Hepatocyte (in vitro differentiated cells): ENCODE data around the gene MGMT.

ENCODE experiments used
- EZH2 ChIP-seq: fragments of 200-600 bp; sonication (generic); IDR thresholded peaks from 2 replicates; pipeline ENCODE4 v1.6.1; 2016; ENCODE audit warnings: antibody characterized with exemption, mild to moderate bottlenecking, borderline replicate concordance
- EZH2phosphoT487 ChIP-seq: fragments of 200-600 bp; sonication (generic); IDR thresholded peaks from one replicate; pipeline ENCODE4 v1.6.1; 2018; ENCODE audit warnings: antibody characterized with exemption, mild to moderate bottlenecking, low read depth, moderate library complexity; ENCODE audit not compliant: unreplicated experiment, severe bottlenecking
- TF ChIP-seq, protein P1 (sequence below): fragments of 200-600 bp; sonication (generic); IDR thresholded peaks from 2 replicates; pipeline ENCODE4 v1.5.1; 2016; ENCODE audit warnings: antibody characterized with exemption, mild to moderate bottlenecking; ENCODE audit not compliant: poor library complexity

DNA sequence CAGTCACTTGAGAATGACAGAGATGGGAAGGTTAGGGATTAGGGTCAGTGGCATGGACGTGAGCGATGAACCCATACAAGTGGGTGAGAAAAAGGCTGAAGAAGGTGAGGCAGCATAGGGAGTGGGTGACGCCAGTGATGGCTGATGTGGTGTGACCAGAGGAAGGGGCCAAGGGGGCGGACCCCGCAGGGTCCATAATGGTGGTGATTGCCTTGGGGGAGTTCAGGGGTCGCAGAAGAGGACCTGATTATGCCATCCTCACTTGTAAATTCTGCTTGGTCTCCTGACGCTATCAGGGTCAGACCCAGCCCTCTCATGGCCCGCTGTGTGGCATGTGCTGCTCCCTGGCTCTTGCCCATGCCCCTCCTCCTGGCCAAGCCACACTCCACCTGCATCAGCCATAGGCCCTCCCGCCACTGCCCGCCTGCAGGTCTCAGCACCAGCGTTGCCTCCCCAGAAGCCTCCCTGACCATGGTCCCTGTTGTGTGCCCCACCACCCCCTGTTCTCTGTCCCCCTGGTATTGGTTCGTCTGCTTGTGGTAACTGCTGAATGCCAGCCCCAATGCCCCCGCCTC lies 261.3 kb downstream of the MGMT start:
- TF ChIP-seq, protein P1, sequence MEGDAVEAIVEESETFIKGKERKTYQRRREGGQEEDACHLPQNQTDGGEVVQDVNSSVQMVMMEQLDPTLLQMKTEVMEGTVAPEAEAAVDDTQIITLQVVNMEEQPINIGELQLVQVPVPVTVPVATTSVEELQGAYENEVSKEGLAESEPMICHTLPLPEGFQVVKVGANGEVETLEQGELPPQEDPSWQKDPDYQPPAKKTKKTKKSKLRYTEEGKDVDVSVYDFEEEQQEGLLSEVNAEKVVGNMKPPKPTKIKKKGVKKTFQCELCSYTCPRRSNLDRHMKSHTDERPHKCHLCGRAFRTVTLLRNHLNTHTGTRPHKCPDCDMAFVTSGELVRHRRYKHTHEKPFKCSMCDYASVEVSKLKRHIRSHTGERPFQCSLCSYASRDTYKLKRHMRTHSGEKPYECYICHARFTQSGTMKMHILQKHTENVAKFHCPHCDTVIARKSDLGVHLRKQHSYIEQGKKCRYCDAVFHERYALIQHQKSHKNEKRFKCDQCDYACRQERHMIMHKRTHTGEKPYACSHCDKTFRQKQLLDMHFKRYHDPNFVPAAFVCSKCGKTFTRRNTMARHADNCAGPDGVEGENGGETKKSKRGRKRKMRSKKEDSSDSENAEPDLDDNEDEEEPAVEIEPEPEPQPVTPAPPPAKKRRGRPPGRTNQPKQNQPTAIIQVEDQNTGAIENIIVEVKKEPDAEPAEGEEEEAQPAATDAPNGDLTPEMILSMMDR, result no peak
- TF ChIP-seq EZH2 (no peak), EZH2phosphoT487 (no peak)
